Glutamatergic neuron (in vitro differentiated cells): ENCODE results near the gene SRGAP3. TPM values are rescaled to one million over a fixed set of nuclear protein-coding genes. Genes with fewer than 3 reads are reported as not detected.

ENCODE experiments used
- DNase-seq: peaks from one replicate; pipeline ENCODE4 v3.0.0; 2022
- H3K27ac Mint-ChIP-seq: one replicate; pipeline ENCODE4 v1.8.0; 2020; ENCODE audit warnings: mild to moderate bottlenecking, mixed read lengths, inconsistent platforms; ENCODE audit not compliant: unreplicated experiment
- H3K27me3 Mint-ChIP-seq: one replicate; pipeline ENCODE4 v1.8.0; 2020; ENCODE audit warnings: mild to moderate bottlenecking, moderate library complexity, mixed read lengths, inconsistent platforms; ENCODE audit not compliant: unreplicated experiment
- H3K36me3 Mint-ChIP-seq: one replicate; pipeline ENCODE4 v1.8.0; 2020; ENCODE audit warnings: mild to moderate bottlenecking, mixed read lengths, inconsistent platforms; ENCODE audit not compliant: unreplicated experiment
- H3K4me1 Mint-ChIP-seq: one replicate; pipeline ENCODE4 v1.8.0; 2020; ENCODE audit warnings: mild to moderate bottlenecking, low read depth, mixed read lengths, inconsistent platforms; ENCODE audit not compliant: unreplicated experiment
- H3K4me3 Mint-ChIP-seq: one replicate; pipeline ENCODE4 v1.8.0; 2020; ENCODE audit warnings: mild to moderate bottlenecking, mixed read lengths, inconsistent platforms; ENCODE audit not compliant: unreplicated experiment
- H3K9me3 Mint-ChIP-seq: one replicate; pipeline ENCODE4 v1.8.0; 2020; ENCODE audit warnings: mild to moderate bottlenecking, moderate library complexity, mixed read lengths, inconsistent platforms; ENCODE audit not compliant: unreplicated experiment
- total RNA-seq: library from RNA; stranded (reverse); fragmentation: NEBNext Ultra II Directional; extraction: Animal tissue kit (Norgen Biotek cat#: 25700); gene quantifications from one replicate; pipeline ENCODE4 v1.2.1, GENCODE V29; 2021; ENCODE audit not compliant: unreplicated experiment
- TF ChIP-seq, protein P1 (sequence below): fragments of 200-600 bp; sonication (generic); IDR thresholded peaks from one replicate; pipeline ENCODE4 v1.5.0; 2021; ENCODE audit not compliant: partially characterized antibody, unreplicated experiment

The SRGAP3 gene
- total RNA-seq, 1 donor from 2014 or later, result 197 TPM

DNA sequence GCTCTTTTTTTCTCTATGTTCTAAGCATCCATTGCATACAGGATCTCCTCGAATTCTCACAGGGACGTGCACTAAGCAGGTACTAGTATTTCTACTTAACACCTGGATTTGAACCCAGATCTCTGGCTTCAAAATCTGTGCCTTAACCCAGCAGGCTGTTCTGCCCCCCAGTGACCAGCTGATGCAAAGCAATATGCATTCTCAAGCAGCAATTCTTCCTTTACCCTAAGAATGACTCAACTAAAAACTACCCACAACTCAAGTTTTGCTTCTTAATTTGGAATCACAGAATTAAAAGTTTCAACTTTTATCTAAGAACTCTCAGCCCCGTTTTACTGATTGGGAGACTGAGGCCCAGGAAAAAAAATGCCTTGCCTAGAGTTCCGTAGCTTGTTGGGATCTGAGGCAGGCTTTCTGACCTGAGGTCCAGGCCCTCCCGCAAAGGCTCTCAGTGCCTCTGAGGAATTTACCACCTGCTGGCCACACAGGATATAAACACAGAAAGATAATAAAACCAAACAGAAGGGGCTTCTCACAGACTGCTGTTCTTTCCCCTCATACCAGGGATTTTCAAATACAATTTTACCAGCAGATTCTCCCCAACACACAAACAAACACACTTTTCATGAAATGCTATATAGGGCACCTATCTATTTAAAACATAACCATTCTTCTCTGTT, 170.7 kb downstream of the SRGAP3 start:
- TF ChIP-seq, protein P1, sequence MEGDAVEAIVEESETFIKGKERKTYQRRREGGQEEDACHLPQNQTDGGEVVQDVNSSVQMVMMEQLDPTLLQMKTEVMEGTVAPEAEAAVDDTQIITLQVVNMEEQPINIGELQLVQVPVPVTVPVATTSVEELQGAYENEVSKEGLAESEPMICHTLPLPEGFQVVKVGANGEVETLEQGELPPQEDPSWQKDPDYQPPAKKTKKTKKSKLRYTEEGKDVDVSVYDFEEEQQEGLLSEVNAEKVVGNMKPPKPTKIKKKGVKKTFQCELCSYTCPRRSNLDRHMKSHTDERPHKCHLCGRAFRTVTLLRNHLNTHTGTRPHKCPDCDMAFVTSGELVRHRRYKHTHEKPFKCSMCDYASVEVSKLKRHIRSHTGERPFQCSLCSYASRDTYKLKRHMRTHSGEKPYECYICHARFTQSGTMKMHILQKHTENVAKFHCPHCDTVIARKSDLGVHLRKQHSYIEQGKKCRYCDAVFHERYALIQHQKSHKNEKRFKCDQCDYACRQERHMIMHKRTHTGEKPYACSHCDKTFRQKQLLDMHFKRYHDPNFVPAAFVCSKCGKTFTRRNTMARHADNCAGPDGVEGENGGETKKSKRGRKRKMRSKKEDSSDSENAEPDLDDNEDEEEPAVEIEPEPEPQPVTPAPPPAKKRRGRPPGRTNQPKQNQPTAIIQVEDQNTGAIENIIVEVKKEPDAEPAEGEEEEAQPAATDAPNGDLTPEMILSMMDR, result peak; percentile 16
- Mint-ChIP-seq H3K4me3 (no peak overlapping the region), H3K4me1 (peaks cover under 1% of the 10 kb centered on the region), H3K36me3 (peaks cover 20% of the 10 kb centered on the region), H3K27ac (no peak overlapping the region), H3K27me3 (peaks cover 5% of the 10 kb centered on the region), H3K9me3 (peaks cover 10% of the 10 kb centered on the region)
- DNase-seq, result no peak

DNA sequence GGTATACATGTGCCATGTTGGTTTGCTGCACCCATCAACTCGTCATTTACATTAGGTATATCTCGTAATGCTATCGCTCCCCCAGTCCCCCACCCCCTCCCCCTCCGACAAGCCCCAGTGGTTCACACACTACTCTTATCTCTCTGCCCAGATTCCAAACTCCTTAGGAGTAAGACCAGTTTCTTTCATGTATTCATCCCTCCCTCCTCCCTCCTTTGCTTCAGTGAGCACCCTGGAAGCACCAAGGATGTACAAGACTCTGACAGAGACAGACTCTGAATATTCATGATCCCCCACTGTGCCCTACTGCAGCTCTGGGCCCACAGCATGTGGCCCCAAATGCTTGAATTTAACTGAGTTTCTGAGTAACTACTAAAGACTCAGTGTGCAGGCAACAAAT, 172.4 kb downstream of the SRGAP3 start:
- H3K27me3 Mint-ChIP-seq, result no peaks in the 10 kb centered on the region
- TF ChIP-seq, protein P1, result no peak
- no peak overlapping the region for H3K4me3 Mint-ChIP-seq
- no peak for DNase-seq
- peaks cover 3% of the 10 kb centered on the region for H3K9me3 Mint-ChIP-seq
- H3K36me3 Mint-ChIP-seq, result peaks cover 20% of the 10 kb centered on the region
- H3K27ac Mint-ChIP-seq, result no peak overlapping the region
- no peaks in the 10 kb centered on the region for H3K4me1 Mint-ChIP-seq

DNA sequence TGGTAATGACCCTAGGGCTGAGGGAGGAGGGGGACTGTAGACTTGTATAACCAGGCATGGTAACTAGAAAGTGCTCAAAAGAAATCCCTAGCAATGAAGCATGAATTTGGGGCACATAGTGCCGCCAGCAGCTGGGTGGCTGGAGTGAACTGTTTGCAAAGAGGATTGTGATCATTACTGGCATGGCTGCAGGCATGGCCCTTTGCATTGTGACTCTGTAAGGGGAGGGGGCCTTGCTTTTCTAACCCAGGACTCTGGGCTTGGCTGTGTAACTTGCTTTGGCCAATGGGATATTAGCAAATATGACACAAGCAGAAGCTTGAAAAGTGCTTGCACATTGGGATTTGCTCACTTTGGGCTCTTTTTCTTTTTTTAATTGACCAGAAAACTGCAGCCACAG, 173.7 kb downstream of the SRGAP3 start:
- no peaks in the 10 kb centered on the region for H3K4me1 Mint-ChIP-seq
- no peak for DNase-seq
- H3K27me3 Mint-ChIP-seq, result peaks cover 2% of the 10 kb centered on the region
- H3K9me3 Mint-ChIP-seq, result peaks cover 4% of the 10 kb centered on the region
- H3K36me3 Mint-ChIP-seq, result peaks cover 14% of the 10 kb centered on the region
- H3K27ac Mint-ChIP-seq, result no peak overlapping the region
- TF ChIP-seq, protein P1, result no peak
- no peak overlapping the region for H3K4me3 Mint-ChIP-seq

DNA sequence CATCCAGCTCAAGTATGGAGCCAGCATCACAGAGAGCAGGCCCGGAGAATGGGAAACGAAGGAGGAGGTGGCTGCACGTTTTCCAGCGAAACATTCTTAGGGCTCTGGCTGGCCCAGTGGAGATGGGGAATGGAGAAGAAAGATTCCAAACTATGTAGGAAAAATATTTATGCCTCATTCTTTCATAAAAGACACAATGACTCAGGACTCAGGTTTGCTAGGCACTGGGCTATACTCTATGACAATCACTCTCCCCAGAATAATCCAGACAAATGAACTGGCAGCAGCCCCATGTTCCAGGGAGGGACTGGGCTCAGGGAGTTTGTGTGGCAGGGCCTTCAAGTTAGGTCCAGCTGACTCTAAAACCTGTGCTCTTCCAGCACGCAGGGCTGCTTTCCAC, 175.4 kb downstream of the SRGAP3 start:
- no peak for DNase-seq
- TF ChIP-seq, protein P1, result no peak
- Mint-ChIP-seq H3K36me3 (no peaks in the 10 kb centered on the region), H3K9me3 (peaks cover 2% of the 10 kb centered on the region), H3K27ac (no peak overlapping the region), H3K4me1 (no peaks in the 10 kb centered on the region), H3K4me3 (no peak overlapping the region), H3K27me3 (peaks cover 2% of the 10 kb centered on the region)

DNA sequence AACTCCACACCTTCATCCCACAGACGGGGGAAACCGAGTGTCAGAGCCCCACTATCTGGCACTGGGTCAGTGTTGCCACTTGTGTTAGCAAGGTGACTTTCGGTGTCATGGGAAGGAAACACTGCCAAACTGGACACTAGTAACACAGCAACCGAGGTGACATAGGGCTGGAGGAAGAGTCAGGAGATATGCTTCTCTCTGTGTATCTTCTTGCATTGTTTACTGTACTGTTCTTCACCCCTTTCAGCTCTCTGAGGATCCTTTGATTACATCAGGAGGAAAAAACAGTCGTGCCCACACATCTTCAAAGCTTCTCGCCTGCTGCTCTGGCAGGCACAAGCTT, 176.8 kb downstream of the SRGAP3 start:
- no peak overlapping the region for H3K4me3 Mint-ChIP-seq
- H3K27me3 Mint-ChIP-seq, result peaks cover 2% of the 10 kb centered on the region
- H3K27ac Mint-ChIP-seq, result no peak overlapping the region
- no peaks in the 10 kb centered on the region for H3K36me3 Mint-ChIP-seq
- no peak for DNase-seq
- H3K9me3 Mint-ChIP-seq, result peaks cover 2% of the 10 kb centered on the region
- TF ChIP-seq, protein P1, result no peak
- H3K4me1 Mint-ChIP-seq, result no peaks in the 10 kb centered on the region
